Measurements from ENCODE around the gene DDX4. TPM values are rescaled to one million over a fixed set of nuclear protein-coding genes. Genes with fewer than 3 reads are reported as not detected.

The DDX4 gene
- total RNA-seq, 4 donors from 2014 or later = not detected

GRCh38 chr5:55816342-55816741 lies 78.5 kb downstream of the DDX4 start:
- Histone ChIP-seq H3K4me3 (no peak overlapping the region), H3K27ac (no peak overlapping the region), H3K27me3 (peaks cover 0 to 13% (median 4%) of the 10 kb centered on the region in 4 donors), H3K9me3 (no peaks in the 10 kb centered on the region), H3K36me3 (no peaks in the 10 kb centered on the region), H3K4me1 (no peaks in the 10 kb centered on the region)
- intact Hi-C loops (cut with DNase I) = no loop called here
- no peak for TF ChIP-seq CTCF (IDR thresholded peaks at IDR 0.05)
- no peak for TF ChIP-seq POLR2A (IDR thresholded peaks at IDR 0.05)
- no peak for DNase-seq

- Histone ChIP-seq H3K36me3 (no peaks in the 10 kb centered on the region), H3K4me1 (peaks cover 0 to 5% (median 4%) of the 10 kb centered on the region in 3 donors), H3K27me3 (peaks cover 0 to 20% (median 7%) of the 10 kb centered on the region in 4 donors), H3K4me3 (no peak overlapping the region), H3K9me3 (no peaks in the 10 kb centered on the region), H3K27ac (no peak overlapping the region)
- intact Hi-C loops (cut with DNase I) = no loop called here
- no peak for DNase-seq
- TF ChIP-seq POLR2A (IDR thresholded peaks at IDR 0.05) = no peak
- no peak for TF ChIP-seq CTCF (IDR thresholded peaks at IDR 0.05)
- 62 to 65% methylated on average over 2 of the region's 2 CpGs for WGBS, 2 donors
Measured at GRCh38 chr5:55817030-55817429, 79.2 kb downstream of the DDX4 start.

- no peak overlapping the region for H3K4me3 ChIP-seq
- H3K9me3 ChIP-seq = no peaks in the 10 kb centered on the region
- DNase-seq = no peak
- peaks cover 0 to 47% (median 7%) of the 10 kb centered on the region in 4 donors for H3K27me3 ChIP-seq
- 76 to 89% methylated on average over 6 of the region's 6 CpGs for WGBS, 2 donors
- no peak for TF ChIP-seq POLR2A (IDR thresholded peaks at IDR 0.05)
- no peak for TF ChIP-seq CTCF (IDR thresholded peaks at IDR 0.05)
- intact Hi-C loops (cut with DNase I) = no loop called here
- H3K36me3 ChIP-seq = no peaks in the 10 kb centered on the region
- peaks cover 0 to 22% (median 6%) of the 10 kb centered on the region in 3 donors for H3K4me1 ChIP-seq
- no peak overlapping the region for H3K27ac ChIP-seq
Measured at GRCh38 chr5:55820488-55820887, 82.6 kb downstream of the DDX4 start.

GRCh38 chr5:55821731-55822512 lies 84.1 kb downstream of the DDX4 start:
- Histone ChIP-seq H3K4me3 (peak overlapping the region; percentile 22 to 62 (median 34)), H3K9me3 (no peaks in the 10 kb centered on the region), H3K36me3 (no peaks in the 10 kb centered on the region), H3K27me3 (peaks cover 0 to 55% (median 7%) of the 10 kb centered on the region in 4 donors), H3K4me1 (peaks cover 0 to 22% (median 6%) of the 10 kb centered on the region in 3 donors), H3K27ac (no peak overlapping the region)
- intact Hi-C loops (cut with DNase I) = no loop called here
- DNase-seq = no peak
- 14 to 56% methylated on average over 7 to 8 of the region's 45 CpGs for WGBS, 2 donors
- TF ChIP-seq CTCF (IDR thresholded peaks at IDR 0.05) (no peak), POLR2A (IDR thresholded peaks at IDR 0.05) (no peak)

- TF ChIP-seq POLR2A (IDR thresholded peaks at IDR 0.05) (no peak), CTCF (IDR thresholded peaks at IDR 0.05) (no peak)
- Histone ChIP-seq H3K4me1 (peaks cover 0 to 22% (median 6%) of the 10 kb centered on the region in 3 donors), H3K9me3 (no peaks in the 10 kb centered on the region), H3K4me3 (no peak overlapping the region), H3K36me3 (no peaks in the 10 kb centered on the region), H3K27ac (no peak overlapping the region), H3K27me3 (peaks cover 0 to 55% (median 7%) of the 10 kb centered on the region in 4 donors)
- WGBS, 2 donors = 13 to 33% methylated on average over 1 of the region's 1 CpG
- no peak for DNase-seq
- intact Hi-C loops (cut with DNase I) = no loop called here
Measured at GRCh38 chr5:55823151-55823796, 85.4 kb downstream of the DDX4 start.

Data from esophagus squamous epithelium (tissue), 5 donors.